Gastroesophageal sphincter (tissue), 4 donors: ENCODE measurements around the gene TTLL6. TPM values are rescaled to one million over a fixed set of nuclear protein-coding genes. Genes with fewer than 3 reads are reported as not detected.
A peak's percentile ranks its signal among the peaks of the same experiment; 100 is the strongest.

Experiments used
- ATAC-seq: fragments of 150-250 bp; one replicate; pipeline ENCODE4 v1.9.1; 2016; ENCODE audit warnings: mild to moderate bottlenecking, moderate library complexity
- H3K27ac ChIP-seq, 4 donors: fragments of 200-600 bp; sonication (generic) in 3 of 4; 1 replicate in 3 of 4; 2 replicates in 1 of 4; pipeline ENCODE4 v1.5.1; 2016 to 2019
- H3K27me3 ChIP-seq: fragments of 200-600 bp; sonication (generic); one replicate; pipeline ENCODE4 v1.5.1; 2019
- H3K36me3 ChIP-seq, 2 donors: fragments of 200-600 bp; sonication (generic); one replicate each; pipeline ENCODE4 v1.5.1; 2019; ENCODE audit warnings: control low read depth in 1 of 2
- H3K4me1 ChIP-seq, 3 donors: fragments of 200-600 bp; sonication (generic); 1 replicate in 2 of 3; 2 replicates in 1 of 3; pipeline ENCODE4 v1.5.1; 2016 to 2019; ENCODE audit warnings: control low read depth in 2 of 3
- H3K4me3 ChIP-seq, 2 donors: fragments of 200-600 bp; sonication (generic); one replicate each; pipeline ENCODE4 v1.5.1; 2019; ENCODE audit warnings: mild to moderate bottlenecking in 1 of 2, moderate library complexity in 1 of 2
- H3K9me3 ChIP-seq, 3 donors: fragments of 200-600 bp; sonication (generic); one replicate each; pipeline ENCODE4 v1.5.1; 2017 to 2019; ENCODE audit warnings: control low read depth in 2 of 3
- EP300 ChIP-seq: sonication (generic); formaldehyde crosslinking; IDR thresholded peaks from one replicate; pipeline ENCODE4 v1.6.1; 2017; ENCODE audit warnings: antibody characterized with exemption, mild to moderate bottlenecking
- POLR2A ChIP-seq, 2 donors: fragments of 450-650 bp; IDR thresholded peaks; one replicate each; pipeline ENCODE4 v1.6.1; 2017; ENCODE audit warnings: antibody characterized with exemption in 2 of 2, mild to moderate bottlenecking in 2 of 2, moderate library complexity in 1 of 2
- POLR2AphosphoS5 ChIP-seq: sonication (generic); formaldehyde crosslinking; IDR thresholded peaks from one replicate; pipeline ENCODE4 v1.6.1; 2017; ENCODE audit warnings: antibody characterized with exemption
- WGBS, 2 donors: methylation state at CpG; one replicate each; pipeline ENCODE4 v1.1.5; 2018; ENCODE audit warnings: low coverage in 1 of 2; 5-methylcytosine and 5-hydroxymethylcytosine counted together
- total RNA-seq, 4 donors: library from RNA; depleted of rRNA; stranded (reverse); fragments of >200 nt; gene quantifications; one replicate each; pipeline ENCODE4 v1.1.0, GENCODE V29; 2016
- TF ChIP-seq, protein P1 (sequence below), 4 experiments: fragments of 200-600 bp in 2 of 4; fragments of 450-650 bp in 2 of 4; sonication (generic) in 1 of 4; IDR thresholded peaks; one replicate each; pipeline ENCODE4 v1.5.1; 2017 to 2019; ENCODE audit warnings: antibody characterized with exemption in 4 of 4, mild to moderate bottlenecking in 2 of 4, moderate library complexity in 2 of 4

The TTLL6 gene
- total RNA-seq, 4 donors from 2014 or later, result not detected

DNA sequence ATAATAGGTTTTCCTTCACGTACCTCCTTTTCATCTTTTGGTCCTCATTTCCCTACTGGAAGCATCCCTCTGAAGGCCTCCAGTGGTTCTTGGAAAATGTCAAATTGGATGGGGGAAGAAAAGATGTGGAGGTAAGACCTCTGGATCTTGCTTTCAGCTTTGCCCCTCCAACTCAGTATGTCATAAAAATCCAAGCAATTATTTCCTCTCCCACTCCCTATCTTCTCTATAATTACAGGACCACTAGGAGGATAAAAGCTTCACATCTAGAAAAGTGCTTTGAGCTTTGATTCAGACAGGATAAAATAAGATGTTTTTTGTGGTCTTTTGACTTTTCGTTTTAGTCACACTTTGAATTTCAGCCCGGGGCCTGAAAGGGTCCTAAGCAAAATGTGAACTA lies 1.7 kb downstream of the TTLL6 start:
- Histone ChIP-seq H3K9me3 (no peaks in the 10 kb centered on the region), H3K4me1 (peaks cover 0 to 18% (median 7%) of the 10 kb centered on the region in 3 donors), H3K27ac (no peak overlapping the region), H3K36me3 (no peaks in the 10 kb centered on the region), H3K27me3 (peaks cover 55% of the 10 kb centered on the region), H3K4me3 (no peak overlapping the region)
- 61 to 80% methylated on average over 2 to 3 of the region's 3 CpGs for WGBS, 2 donors
- TF ChIP-seq EP300, result no peak
- TF ChIP-seq POLR2AphosphoS5, result no peak
- no peak for TF ChIP-seq POLR2A (IDR thresholded peaks at IDR 0.05)
- TF ChIP-seq, protein P1, sequence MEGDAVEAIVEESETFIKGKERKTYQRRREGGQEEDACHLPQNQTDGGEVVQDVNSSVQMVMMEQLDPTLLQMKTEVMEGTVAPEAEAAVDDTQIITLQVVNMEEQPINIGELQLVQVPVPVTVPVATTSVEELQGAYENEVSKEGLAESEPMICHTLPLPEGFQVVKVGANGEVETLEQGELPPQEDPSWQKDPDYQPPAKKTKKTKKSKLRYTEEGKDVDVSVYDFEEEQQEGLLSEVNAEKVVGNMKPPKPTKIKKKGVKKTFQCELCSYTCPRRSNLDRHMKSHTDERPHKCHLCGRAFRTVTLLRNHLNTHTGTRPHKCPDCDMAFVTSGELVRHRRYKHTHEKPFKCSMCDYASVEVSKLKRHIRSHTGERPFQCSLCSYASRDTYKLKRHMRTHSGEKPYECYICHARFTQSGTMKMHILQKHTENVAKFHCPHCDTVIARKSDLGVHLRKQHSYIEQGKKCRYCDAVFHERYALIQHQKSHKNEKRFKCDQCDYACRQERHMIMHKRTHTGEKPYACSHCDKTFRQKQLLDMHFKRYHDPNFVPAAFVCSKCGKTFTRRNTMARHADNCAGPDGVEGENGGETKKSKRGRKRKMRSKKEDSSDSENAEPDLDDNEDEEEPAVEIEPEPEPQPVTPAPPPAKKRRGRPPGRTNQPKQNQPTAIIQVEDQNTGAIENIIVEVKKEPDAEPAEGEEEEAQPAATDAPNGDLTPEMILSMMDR (IDR thresholded peaks at IDR 0.05), result no peak
- ATAC-seq, result no peak

DNA sequence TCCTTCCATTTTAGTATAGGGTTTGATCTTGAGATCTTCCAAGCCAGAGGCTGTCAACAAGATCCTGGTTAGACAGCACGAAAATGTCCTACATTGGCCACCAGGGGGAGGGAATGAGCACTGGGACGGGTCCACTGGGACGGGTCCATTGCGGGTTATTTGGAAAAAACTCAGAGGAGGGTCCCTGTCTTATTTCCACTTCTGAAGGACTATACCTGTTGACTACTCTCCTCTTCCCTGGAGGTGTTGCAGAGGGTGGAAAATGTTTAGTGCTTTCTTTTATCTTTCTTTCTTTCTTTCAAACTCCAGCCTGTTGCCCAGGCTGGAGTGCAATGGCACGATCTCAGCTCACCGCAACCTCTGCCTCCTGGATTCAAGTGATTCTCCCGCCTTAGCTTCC lies 2.5 kb downstream of the TTLL6 start:
- ATAC-seq, result no peak
- no peak overlapping the region for H3K27ac ChIP-seq

DNA sequence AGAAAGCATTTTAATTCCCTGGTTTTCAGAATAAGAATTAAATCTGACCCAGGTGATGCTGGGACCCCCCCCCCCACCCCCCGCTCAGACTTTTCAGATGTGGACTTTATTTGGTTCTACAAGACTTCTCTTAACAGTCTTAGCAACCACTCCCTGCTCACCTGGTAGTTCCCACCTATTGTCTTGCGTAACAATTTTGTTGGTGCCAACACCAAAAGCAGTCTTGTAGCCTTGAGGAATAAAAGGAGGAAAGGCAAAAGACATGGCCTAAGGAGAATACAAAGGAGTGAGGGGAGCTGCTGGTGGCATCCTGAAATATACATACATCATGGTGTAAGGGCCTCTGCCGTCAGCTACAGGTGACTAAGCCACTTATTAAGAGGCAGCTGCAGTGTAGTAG lies 5.0 kb downstream of the TTLL6 start:
- Histone ChIP-seq H3K36me3 (no peaks in the 10 kb centered on the region), H3K4me1 (peaks cover 0 to 8% (median 0%) of the 10 kb centered on the region in 3 donors), H3K27ac (no peak overlapping the region), H3K4me3 (no peak overlapping the region), H3K9me3 (no peaks in the 10 kb centered on the region), H3K27me3 (peaks cover 27% of the 10 kb centered on the region)
- ATAC-seq, result no peak
- TF ChIP-seq POLR2AphosphoS5 (no peak), POLR2A (IDR thresholded peaks at IDR 0.05) (no peak), EP300 (no peak)
- TF ChIP-seq, protein P1 (IDR thresholded peaks at IDR 0.05), result no peak
- WGBS, 2 donors, result 67 to 88% methylated on average over 1 to 3 of the region's 3 CpGs

More for the DNA sequence above, 2.5 kb downstream of the TTLL6 start:
- H3K4me1 ChIP-seq, result peaks cover 0 to 18% (median 7%) of the 10 kb centered on the region in 3 donors
- no peaks in the 10 kb centered on the region for H3K36me3 ChIP-seq
- TF ChIP-seq EP300 (no peak), POLR2A (IDR thresholded peaks at IDR 0.05) (no peak), POLR2AphosphoS5 (no peak)
- TF ChIP-seq, protein P1 (IDR thresholded peaks at IDR 0.05), result peak; percentile 63 to 79 (median 68)
- H3K9me3 ChIP-seq, result no peaks in the 10 kb centered on the region
- no peak overlapping the region for H3K4me3 ChIP-seq
- peaks cover 51% of the 10 kb centered on the region for H3K27me3 ChIP-seq
- 5 to 23% methylated on average over 4 to 6 of the region's 7 CpGs for WGBS, 2 donors

DNA sequence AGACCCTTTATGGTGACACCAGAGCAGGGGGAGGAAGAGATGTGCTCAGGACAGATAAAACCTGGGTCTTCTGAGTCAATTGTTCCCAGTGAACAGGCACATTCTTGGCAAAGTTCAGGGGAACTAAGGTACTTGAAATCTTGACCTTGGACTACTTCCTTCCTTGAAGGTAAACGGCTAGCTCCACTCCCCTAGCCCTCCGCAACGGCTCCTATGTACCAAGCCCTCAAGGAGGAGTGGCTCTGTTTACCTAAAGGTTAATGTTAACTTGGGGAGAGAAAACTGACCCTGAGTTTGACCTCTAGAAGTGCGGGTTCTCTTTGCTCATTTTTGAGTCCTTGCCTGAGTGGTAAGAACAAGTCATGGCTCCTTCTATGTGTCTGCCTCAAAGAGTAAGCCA lies 7.8 kb downstream of the TTLL6 start:
- TF ChIP-seq POLR2AphosphoS5, result no peak
- TF ChIP-seq POLR2A (IDR thresholded peaks at IDR 0.05), result no peak
- no peak for TF ChIP-seq EP300
- TF ChIP-seq, protein P1 (IDR thresholded peaks at IDR 0.05), result no peak
- H3K27me3 ChIP-seq, result peaks cover 17% of the 10 kb centered on the region
- WGBS, 2 donors, result 43 to 46% methylated on average over 4 of the region's 4 CpGs
- peaks cover 0 to 7% (median 0%) of the 10 kb centered on the region in 3 donors for H3K4me1 ChIP-seq
- no peak overlapping the region for H3K27ac ChIP-seq
- no peaks in the 10 kb centered on the region for H3K9me3 ChIP-seq
- no peaks in the 10 kb centered on the region for H3K36me3 ChIP-seq
- ATAC-seq, result no peak
- H3K4me3 ChIP-seq, result no peak overlapping the region

DNA sequence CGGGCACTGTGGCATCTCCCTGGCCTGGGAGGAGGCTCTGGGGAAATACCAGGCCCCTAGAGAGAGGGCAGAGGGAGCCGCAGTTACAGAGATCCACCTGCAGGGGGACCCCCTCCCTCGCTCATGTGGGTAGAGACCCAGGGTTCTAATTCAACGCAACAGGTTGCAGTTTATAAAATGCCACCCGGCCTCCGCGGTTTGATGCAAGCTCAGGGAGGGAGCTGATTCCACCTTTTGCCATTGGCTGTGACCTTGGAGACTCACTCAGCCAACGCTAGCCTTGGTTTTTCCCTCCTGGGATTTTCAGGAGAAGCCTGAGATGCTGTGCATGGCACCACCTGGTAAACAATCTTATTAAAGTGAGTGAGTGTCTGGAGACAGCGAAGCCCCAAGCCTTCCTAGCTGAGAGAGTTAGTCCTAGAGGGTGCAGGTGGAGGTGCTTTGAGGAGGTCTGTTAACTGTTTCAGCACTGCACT lies 12.1 kb downstream of the TTLL6 start:
- Histone ChIP-seq H3K4me3 (no peak overlapping the region), H3K27me3 (no peaks in the 10 kb centered on the region), H3K36me3 (no peaks in the 10 kb centered on the region), H3K4me1 (peaks cover 0 to 31% (median 0%) of the 10 kb centered on the region in 3 donors), H3K9me3 (no peaks in the 10 kb centered on the region), H3K27ac (no peak overlapping the region)
- TF ChIP-seq, protein P1 (IDR thresholded peaks at IDR 0.05), result peak; percentile 80 to 97 (median 88)
- TF ChIP-seq POLR2AphosphoS5, result no peak
- TF ChIP-seq EP300, result no peak
- TF ChIP-seq POLR2A (IDR thresholded peaks at IDR 0.05), result no peak
- ATAC-seq, result peak; percentile 83
- 0% methylated on average over 1 to 8 of the region's 9 CpGs for WGBS, 2 donors
